Pancreas (tissue), 10 donors: ENCODE data around the gene CCL23. TPM values are rescaled to one million over a fixed set of nuclear protein-coding genes. Genes with fewer than 3 reads are reported as not detected.

Experiments used
- ATAC-seq, 4 donors: fragments of 200-7000 bp; cut with Tn5 transposase; one replicate each; pipeline versions ENCODE4 v1.8.0 to v1.9.1; 2020; ENCODE audit warnings: mild to moderate bottlenecking in 4 of 4, moderate library complexity in 4 of 4
- DNase-seq, 6 donors: peaks; one replicate each; pipeline ENCODE4 v3.0.0-alpha.2; 2020
- FAIRE-seq: peaks from 2 replicates; lab custom pipeline; 2012; peaks lifted over from hg19 to GRCh38; lab: Jason Lieb, UNC
- H3K27ac ChIP-seq, 4 donors: fragments of 200-600 bp; sonication (generic); 1 replicate in 3 of 4; 2 replicates in 1 of 4; pipeline versions ENCODE4 v1.5.0 to v1.8.0; 2020
- H3K27me3 ChIP-seq, 4 donors: fragments of 200-600 bp; one replicate each; pipeline ENCODE4 v1.8.0; 2021
- H3K36me3 ChIP-seq, 3 donors: fragments of 200-600 bp; sonication (generic) in 1 of 3; one replicate each; pipeline versions ENCODE4 v1.5.0 to v1.8.0; 2020 to 2021
- H3K4me1 ChIP-seq, 3 donors: fragments of 200-600 bp; one replicate each; pipeline ENCODE4 v1.8.0; 2021
- H3K4me3 ChIP-seq, 4 donors: fragments of 200-600 bp; sonication (generic) in 2 of 4; one replicate each; pipeline versions ENCODE4 v1.5.0 to v1.8.0; 2020 to 2021
- H3K9me3 ChIP-seq, 4 donors: fragments of 200-600 bp; one replicate each; pipeline ENCODE4 v1.8.0; 2021
- WGBS, 2 donors: extraction: QIAGEN DNeasy Blood & Tissue Kit; methylation state at CpG; one replicate each; pipeline ENCODE4 v1.1.7; 2013; 5-methylcytosine and 5-hydroxymethylcytosine counted together
- intact Hi-C, 3 donors: fragments of 100-400 bp; cut with DNase I; formaldehyde crosslinking; loops; one replicate each; pipeline versions ENCODE4 v1.11.1 to v1.14.2; 2022
- polyA plus RNA-seq, 2 donors: library from polyadenylated mRNA; stranded (reverse); fragments of 200-250 nt; gene quantifications; one replicate each; pipeline ENCODE4 v1.2.3, GENCODE V29; 2013
- total RNA-seq, 6 donors: library from RNA; stranded (reverse); fragmentation: NEBNext Ultra II Directional in 4 of 6; extraction: Animal tissue kit (Norgen Biotek cat#: 25700) in 4 of 6; gene quantifications; one replicate each; pipeline versions ENCODE4 v1.2.1 to v1.2.4, GENCODE V29; 2021 to 2023
- TF ChIP-seq, protein P1 (sequence below), 4 donors: fragments of 200-600 bp; sonication (generic) in 3 of 4; IDR thresholded peaks; one replicate each; pipeline versions ENCODE4 v1.5.0 to v1.8.0; 2021; ENCODE audit warnings: antibody characterized with exemption in 4 of 4
- donor health status: healthy with polysubstance abuse.
- donor health status: DM: no; HTN: no; CAD: no; lungs with moderate emphysema.
- donor health status: DM: no; HTN: no; CAD: no.
- donor health status: control.
- donor health status: control.
- donor health status: Bipolar disorder and iron deficiency.
- donor health status: DM: yes; HTN: yes; CAD: no.
- donor health status: DM: no; HTN: no; CAD: no.
- donor health status: DM: no; HTN: no; CAD: no.
- donor health status: DM: yes; HTN: yes; CAD: no.

The CCL23 gene
- total and polyA plus RNA-seq, 8 donors = 0.39 to 2.2 (median 0.63) TPM; not detected in 2

DNA sequence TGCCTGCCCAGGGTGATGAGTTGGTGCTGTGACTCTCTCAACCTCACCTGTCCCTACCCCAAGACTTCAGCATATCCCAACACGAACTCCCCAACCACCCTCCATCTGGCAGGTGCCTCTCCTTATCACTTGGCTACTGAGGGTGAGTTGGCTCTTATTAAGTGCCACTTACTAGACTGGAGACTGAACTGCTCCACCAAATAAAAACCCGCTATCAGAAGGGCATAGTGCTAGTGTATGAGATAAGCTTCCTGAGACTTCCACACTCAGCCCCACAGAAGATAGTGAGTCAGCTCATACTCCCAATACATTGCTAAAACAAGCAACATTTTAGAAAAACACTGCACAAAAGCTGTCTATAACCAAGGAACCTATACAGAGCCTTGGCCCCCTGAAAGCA lies 30.3 kb upstream of the CCL23 start:
- intact Hi-C loops = no loop called here
- no peaks in the 10 kb centered on the region for H3K4me1 ChIP-seq
- DNase-seq (no peak), FAIRE-seq (no peak), ATAC-seq (no peak)
- H3K27ac ChIP-seq = no peak overlapping the region
- no peaks in the 10 kb centered on the region for H3K9me3 ChIP-seq
- no peak overlapping the region for H3K4me3 ChIP-seq
- H3K36me3 ChIP-seq = no peaks in the 10 kb centered on the region
- TF ChIP-seq, protein P1, sequence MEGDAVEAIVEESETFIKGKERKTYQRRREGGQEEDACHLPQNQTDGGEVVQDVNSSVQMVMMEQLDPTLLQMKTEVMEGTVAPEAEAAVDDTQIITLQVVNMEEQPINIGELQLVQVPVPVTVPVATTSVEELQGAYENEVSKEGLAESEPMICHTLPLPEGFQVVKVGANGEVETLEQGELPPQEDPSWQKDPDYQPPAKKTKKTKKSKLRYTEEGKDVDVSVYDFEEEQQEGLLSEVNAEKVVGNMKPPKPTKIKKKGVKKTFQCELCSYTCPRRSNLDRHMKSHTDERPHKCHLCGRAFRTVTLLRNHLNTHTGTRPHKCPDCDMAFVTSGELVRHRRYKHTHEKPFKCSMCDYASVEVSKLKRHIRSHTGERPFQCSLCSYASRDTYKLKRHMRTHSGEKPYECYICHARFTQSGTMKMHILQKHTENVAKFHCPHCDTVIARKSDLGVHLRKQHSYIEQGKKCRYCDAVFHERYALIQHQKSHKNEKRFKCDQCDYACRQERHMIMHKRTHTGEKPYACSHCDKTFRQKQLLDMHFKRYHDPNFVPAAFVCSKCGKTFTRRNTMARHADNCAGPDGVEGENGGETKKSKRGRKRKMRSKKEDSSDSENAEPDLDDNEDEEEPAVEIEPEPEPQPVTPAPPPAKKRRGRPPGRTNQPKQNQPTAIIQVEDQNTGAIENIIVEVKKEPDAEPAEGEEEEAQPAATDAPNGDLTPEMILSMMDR (IDR thresholded peaks at IDR 0.05) = no peak
- no peaks in the 10 kb centered on the region for H3K27me3 ChIP-seq
- 68 to 81% methylated on average over 2 of the region's 2 CpGs for whole genome bisulfite sequencing, 2 donors

DNA sequence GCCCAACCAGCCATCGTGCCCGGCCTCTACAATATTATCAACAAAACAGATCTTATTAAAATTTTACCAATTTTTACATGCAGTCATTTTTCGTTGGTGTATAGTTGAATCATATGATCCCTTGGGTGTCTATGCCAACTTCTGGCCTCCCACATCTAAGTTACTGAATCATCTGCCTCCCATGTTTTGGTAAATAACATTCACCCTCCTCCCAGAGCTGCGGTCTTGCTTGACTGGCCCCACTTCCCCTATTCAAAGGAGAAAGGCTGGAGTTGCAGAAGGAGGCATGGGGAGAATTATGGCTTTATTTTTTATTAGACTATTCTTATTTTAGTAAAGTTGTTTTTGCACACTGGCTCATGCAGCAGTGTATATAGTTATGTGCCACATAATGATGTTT lies 18.5 kb upstream of the CCL23 start:
- WGBS, 2 donors = 78 to 88% methylated on average over 4 of the region's 4 CpGs
- Histone ChIP-seq H3K27ac (no peak overlapping the region), H3K27me3 (no peaks in the 10 kb centered on the region), H3K4me3 (no peak overlapping the region), H3K36me3 (no peaks in the 10 kb centered on the region), H3K4me1 (no peaks in the 10 kb centered on the region), H3K9me3 (no peaks in the 10 kb centered on the region)
- TF ChIP-seq, protein P1 (IDR thresholded peaks at IDR 0.05) = no peak
- FAIRE-seq (no peak), DNase-seq (no peak), ATAC-seq (peak in 2 of 4 donors; percentile 23 to 45)
- intact Hi-C loops = no loop called here

DNA sequence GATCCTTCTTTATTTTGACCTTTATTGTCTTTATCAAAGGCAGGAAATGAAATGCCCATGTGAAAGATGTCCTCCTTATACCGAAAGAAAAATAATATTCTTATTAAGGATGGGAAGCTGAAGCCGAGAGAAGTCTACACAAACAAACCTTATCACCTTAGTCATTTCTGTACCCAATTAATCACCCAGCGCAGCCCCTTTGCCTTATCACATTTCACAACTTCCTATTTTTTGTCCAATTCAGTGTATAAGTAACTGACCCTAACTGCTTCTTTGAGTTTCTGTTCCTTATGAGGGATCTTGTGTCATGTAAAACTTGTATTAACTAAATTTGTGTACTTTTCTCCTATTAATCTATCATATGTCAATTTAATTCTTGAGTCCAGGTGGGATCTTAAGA lies 16.4 kb upstream of the CCL23 start:
- intact Hi-C loops = no loop called here
- no peak overlapping the region for H3K4me3 ChIP-seq
- WGBS, 2 donors = 8 to 14% methylated on average over 3 of the region's 3 CpGs
- no peaks in the 10 kb centered on the region for H3K4me1 ChIP-seq
- FAIRE-seq = no peak
- H3K9me3 ChIP-seq = no peaks in the 10 kb centered on the region
- TF ChIP-seq, protein P1 (IDR thresholded peaks at IDR 0.05) = no peak
- no peaks in the 10 kb centered on the region for H3K36me3 ChIP-seq
- ATAC-seq = peak in 1 of 4 donors; percentile 34
- H3K27me3 ChIP-seq = no peaks in the 10 kb centered on the region
- no peak for DNase-seq
- H3K27ac ChIP-seq = no peak overlapping the region

DNA sequence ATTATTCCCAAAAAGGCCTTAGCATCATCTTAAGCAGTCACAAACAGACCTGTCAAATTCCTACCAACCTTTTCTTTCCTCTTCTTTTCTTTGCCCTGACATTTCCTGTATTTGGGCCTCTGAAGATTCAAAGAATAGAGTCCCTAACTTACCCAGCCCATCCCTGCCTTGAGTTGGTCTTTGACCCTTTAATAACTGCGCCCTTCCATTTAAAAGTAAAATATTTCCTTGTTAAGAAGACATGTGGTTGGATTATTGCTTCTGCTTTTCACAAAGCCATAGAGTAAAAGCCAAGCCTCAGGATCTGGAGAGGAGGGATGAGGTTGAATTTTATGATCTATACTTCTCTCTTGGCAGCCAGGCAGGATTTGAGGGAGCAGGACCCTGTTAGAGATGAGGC lies 13.2 kb upstream of the CCL23 start:
- FAIRE-seq (no peak), DNase-seq (no peak), ATAC-seq (no peak)
- H3K27me3 ChIP-seq = no peaks in the 10 kb centered on the region
- H3K36me3 ChIP-seq = no peaks in the 10 kb centered on the region
- H3K9me3 ChIP-seq = no peaks in the 10 kb centered on the region
- no peaks in the 10 kb centered on the region for H3K4me1 ChIP-seq
- WGBS, 2 donors = 86 to 94% methylated on average over 1 of the region's 1 CpG
- TF ChIP-seq, protein P1 (IDR thresholded peaks at IDR 0.05) = no peak
- intact Hi-C loops = no loop called here
- H3K4me3 ChIP-seq = no peak overlapping the region
- no peak overlapping the region for H3K27ac ChIP-seq

DNA sequence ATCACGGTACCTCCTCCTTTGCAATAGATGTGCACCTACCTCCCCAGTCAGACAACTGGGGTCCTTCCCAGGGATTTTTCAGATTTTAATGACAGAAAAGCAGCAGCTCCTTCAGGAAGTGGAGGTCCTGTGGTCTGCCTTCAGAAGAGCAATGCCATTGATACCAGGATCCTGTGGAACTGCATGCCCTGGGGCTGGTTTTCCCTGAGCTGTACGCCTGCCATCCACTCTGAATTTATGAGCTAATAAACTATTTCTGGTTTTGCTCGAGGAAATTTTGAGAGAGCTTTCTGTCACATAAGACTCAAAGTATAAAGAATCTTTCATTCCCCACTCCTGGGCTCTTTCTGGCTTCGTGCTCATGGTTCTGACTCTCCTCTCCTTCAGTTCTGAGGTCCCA lies 10.0 kb upstream of the CCL23 start:
- ATAC-seq (no peak), FAIRE-seq (no peak), DNase-seq (no peak)
- Histone ChIP-seq H3K27me3 (no peaks in the 10 kb centered on the region), H3K4me3 (no peak overlapping the region), H3K9me3 (no peaks in the 10 kb centered on the region), H3K4me1 (no peaks in the 10 kb centered on the region), H3K27ac (no peak overlapping the region), H3K36me3 (no peaks in the 10 kb centered on the region)
- WGBS, 2 donors = 62 to 64% methylated on average over 4 of the region's 4 CpGs
- intact Hi-C loops = no loop called here
- TF ChIP-seq, protein P1 (IDR thresholded peaks at IDR 0.05) = no peak
